ENCODE data around the gene SLC16A9.
"Not testable (repeated sequence)": the region's sequence is repeated elsewhere in the genome, so short reads cannot be mapped to it uniquely, and the experiment has no call there.

The SLC16A9 gene

GRCh38 chr10:59674215-59674836 lies 35.3 kb downstream of the SLC16A9 start:
- H3K4me3 ChIP-seq (ENCODE audit: low read depth, low read length), result no peak overlapping the region
- TF ChIP-seq, protein P1, sequence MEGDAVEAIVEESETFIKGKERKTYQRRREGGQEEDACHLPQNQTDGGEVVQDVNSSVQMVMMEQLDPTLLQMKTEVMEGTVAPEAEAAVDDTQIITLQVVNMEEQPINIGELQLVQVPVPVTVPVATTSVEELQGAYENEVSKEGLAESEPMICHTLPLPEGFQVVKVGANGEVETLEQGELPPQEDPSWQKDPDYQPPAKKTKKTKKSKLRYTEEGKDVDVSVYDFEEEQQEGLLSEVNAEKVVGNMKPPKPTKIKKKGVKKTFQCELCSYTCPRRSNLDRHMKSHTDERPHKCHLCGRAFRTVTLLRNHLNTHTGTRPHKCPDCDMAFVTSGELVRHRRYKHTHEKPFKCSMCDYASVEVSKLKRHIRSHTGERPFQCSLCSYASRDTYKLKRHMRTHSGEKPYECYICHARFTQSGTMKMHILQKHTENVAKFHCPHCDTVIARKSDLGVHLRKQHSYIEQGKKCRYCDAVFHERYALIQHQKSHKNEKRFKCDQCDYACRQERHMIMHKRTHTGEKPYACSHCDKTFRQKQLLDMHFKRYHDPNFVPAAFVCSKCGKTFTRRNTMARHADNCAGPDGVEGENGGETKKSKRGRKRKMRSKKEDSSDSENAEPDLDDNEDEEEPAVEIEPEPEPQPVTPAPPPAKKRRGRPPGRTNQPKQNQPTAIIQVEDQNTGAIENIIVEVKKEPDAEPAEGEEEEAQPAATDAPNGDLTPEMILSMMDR (IDR thresholded peaks at IDR 0.05; ENCODE audit: low read depth, low read length), result no peak

DNA sequence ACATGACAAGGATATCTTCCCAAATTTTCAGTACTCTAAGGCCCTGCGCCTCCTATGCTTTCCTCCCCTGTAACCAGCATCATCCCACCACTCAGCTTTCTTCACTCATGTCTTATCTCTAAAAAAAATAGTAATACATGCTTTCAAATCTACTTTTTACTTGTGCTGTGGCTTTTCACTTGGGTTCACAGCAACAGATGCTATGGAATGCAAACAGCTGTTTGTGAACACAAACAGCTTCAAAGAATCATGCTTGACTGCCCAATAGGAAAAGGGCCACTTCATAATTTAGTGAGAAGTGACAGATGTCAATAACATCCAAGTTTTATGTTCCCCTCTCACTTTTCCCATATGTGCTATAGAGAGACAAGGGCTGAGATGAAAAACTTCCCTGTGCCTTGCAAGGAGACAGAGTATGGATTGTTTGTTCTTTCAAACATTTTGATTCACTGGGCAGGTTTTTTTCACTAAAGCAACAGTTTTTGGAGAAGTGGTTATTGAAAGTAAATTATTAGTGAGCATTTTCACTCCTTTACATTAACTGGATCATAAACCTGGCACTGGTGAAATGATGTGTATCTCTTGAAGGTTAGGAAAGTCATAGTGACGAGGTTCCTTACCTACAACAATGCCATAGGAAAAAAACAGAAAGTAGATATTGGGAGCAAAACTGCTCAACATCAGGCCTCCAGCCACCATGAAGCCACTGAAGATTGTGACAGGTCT lies 37.3 kb downstream of the SLC16A9 start:
- H3K4me3 ChIP-seq (ENCODE audit: low read depth, low read length), result no peak overlapping the region
- TF ChIP-seq, protein P1 (IDR thresholded peaks at IDR 0.05; ENCODE audit: low read depth, low read length), result no peak

GRCh38 chr10:59670269-59670668 lies 39.4 kb downstream of the SLC16A9 start:
- H3K4me3 ChIP-seq (ENCODE audit: low read depth, low read length), result no peak overlapping the region
- TF ChIP-seq, protein P1 (IDR thresholded peaks at IDR 0.05; ENCODE audit: low read depth, low read length), result no peak

GRCh38 chr10:59668096-59668495 lies 41.6 kb downstream of the SLC16A9 start:
- TF ChIP-seq, protein P1 (IDR thresholded peaks at IDR 0.05; ENCODE audit: low read depth, low read length), result no peak
- no peak overlapping the region for H3K4me3 ChIP-seq (ENCODE audit: low read depth, low read length)

DNA sequence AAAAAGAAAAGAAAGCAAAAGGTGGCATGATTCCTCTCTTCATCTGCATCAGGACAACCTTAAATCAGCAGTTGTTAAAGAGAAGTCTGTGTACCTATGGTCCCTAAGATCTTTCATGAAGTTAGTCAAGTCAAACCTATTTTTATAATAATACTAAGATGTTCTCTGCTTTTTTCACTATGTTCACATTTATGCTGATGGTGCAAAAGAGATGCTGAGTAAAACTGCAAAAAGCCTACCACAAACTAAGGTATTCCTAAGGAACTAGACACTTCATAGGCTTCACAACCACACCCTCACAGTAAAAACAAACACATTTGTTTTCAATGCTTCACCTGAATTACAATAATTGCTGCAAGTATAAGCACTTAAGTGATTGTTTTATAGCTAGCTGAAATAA lies 43.3 kb downstream of the SLC16A9 start:
- no peak overlapping the region for H3K4me3 ChIP-seq (ENCODE audit: low read depth, low read length)
- TF ChIP-seq, protein P1 (IDR thresholded peaks at IDR 0.05; ENCODE audit: low read depth, low read length), result no peak

- H3K4me3 ChIP-seq (ENCODE audit: low read depth, low read length), result not testable (repeated sequence)
These were observed 46.4 kb downstream of the SLC16A9 start for GRCh38 chr10:59663213-59663612.

DNA sequence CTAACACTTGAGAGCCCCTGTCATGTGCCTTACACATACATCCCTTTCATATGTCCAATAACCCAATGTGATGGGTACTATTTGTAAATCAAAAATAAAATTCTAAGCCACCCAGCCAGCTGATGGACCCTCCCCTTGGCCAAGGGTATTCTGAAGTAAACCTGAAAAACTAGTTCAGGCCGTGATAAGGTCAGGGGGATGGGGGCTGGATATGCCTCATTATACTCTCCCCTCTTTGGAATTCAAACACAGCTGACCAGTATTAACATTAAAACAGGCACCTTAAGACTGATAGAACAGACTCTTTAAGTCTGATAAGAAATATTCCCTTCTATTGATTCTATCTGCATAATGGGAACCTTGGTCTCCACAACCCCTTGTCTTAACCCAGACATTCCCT lies 51.9 kb downstream of the SLC16A9 start:
- H3K4me3 ChIP-seq (ENCODE audit: low read depth, low read length), result no peak overlapping the region
- TF ChIP-seq, protein P1 (IDR thresholded peaks at IDR 0.05; ENCODE audit: low read depth, low read length), result no peak
